Keratinocyte (primary cell): ENCODE results near the gene SRSF12.

Source experiments
- CTCF ChIP-seq, 3 experiments: IDR thresholded peaks in 1 of 3; conservative IDR thresholded peaks in 1 of 3; optimal IDR thresholded peaks in 1 of 3; 2 replicates in 2 of 3; 3 replicates in 1 of 3; pipeline versions ENCODE3 to v1.5.1; 2011; ENCODE audit warnings: low read length in 3 of 3, mild to moderate bottlenecking in 3 of 3, moderate library complexity in 2 of 3, control low read depth in 1 of 3, inconsistent platforms in 1 of 3; ENCODE audit not compliant: insufficient read depth in 2 of 3; ENCODE audit errors: extremely low read depth in 1 of 3
- EZH2 ChIP-seq: IDR thresholded peaks from one replicate; pipeline ENCODE4 v1.6.1; 2012; ENCODE audit warnings: inconsistent platforms, mild to moderate bottlenecking, low read length, moderate library complexity

GRCh38 chr6:89160331-89161092 is 42.6 kb upstream of the SRSF12 start:
- TF ChIP-seq CTCF (optimal IDR thresholded peaks at IDR 0.05 in 1 of 3, IDR thresholded peaks at IDR 0.05 in 1 of 3, conservative IDR thresholded peaks at IDR 0.05 in 1 of 3; ENCODE audit: extremely low read depth in 1 of 3, insufficient read depth in 2 of 3, low read length in 3 of 3) (no peak), EZH2 (no peak)
